Activated T-cell treated with anti-CD3 and anti-CD28 coated beads, Interleukin-2, amount 50 U/mL, for 24 hours (primary cell): Measurements from ENCODE around the gene PARD3.

Experiments
- DNase-seq: peaks from one replicate; pipeline ENCODE4 v3.0.0-alpha.2; 2020
- H3K27ac Mint-ChIP-seq: 2 replicates; pipeline ENCODE4 v1.8.0; 2020; ENCODE audit warnings: mild to moderate bottlenecking, mixed read lengths
- H3K27me3 Mint-ChIP-seq: 2 replicates; pipeline ENCODE4 v1.8.0; 2020; ENCODE audit warnings: mixed read lengths
- H3K36me3 Mint-ChIP-seq: 2 replicates; pipeline ENCODE4 v1.8.0; 2020; ENCODE audit warnings: low read depth, mixed read lengths
- H3K4me1 Mint-ChIP-seq: 2 replicates; pipeline ENCODE4 v1.8.0; 2020; ENCODE audit warnings: low read depth, mixed read lengths
- H3K4me3 Mint-ChIP-seq: 2 replicates; pipeline ENCODE4 v1.8.0; 2020; ENCODE audit warnings: mild to moderate bottlenecking, moderate library complexity, mixed read lengths
- H3K9me3 Mint-ChIP-seq: 2 replicates; pipeline ENCODE4 v1.8.0; 2020; ENCODE audit warnings: mixed read lengths

The PARD3 gene

GRCh38 chr10:34235164-34235832 lies 579.8 kb downstream of the PARD3 start:
- no peaks in the 10 kb centered on the region for H3K27me3 Mint-ChIP-seq
- H3K9me3 Mint-ChIP-seq, result no peaks in the 10 kb centered on the region
- no peaks in the 10 kb centered on the region for H3K4me1 Mint-ChIP-seq
- no peak overlapping the region for H3K27ac Mint-ChIP-seq
- H3K4me3 Mint-ChIP-seq, result no peak overlapping the region
- no peaks in the 10 kb centered on the region for H3K36me3 Mint-ChIP-seq
- DNase-seq, result no peak

DNA sequence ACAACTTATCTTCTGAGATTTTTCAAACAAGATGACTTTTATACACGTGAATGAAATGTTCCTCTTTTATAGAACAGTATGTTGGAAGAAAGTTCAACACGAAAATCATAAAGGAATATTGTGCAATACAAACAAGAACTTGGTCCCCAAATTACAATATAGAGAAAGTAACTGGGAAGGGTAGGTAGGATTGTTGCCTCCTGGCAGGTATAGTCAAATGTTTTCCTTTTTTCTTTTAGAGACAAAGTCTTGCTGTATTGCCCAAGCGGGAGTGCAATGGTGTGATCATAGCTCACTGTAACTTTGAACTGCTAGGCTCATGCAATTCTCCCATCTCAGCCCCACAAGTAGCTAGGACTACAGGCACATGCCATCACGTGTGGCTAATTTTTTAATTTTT lies 582.6 kb downstream of the PARD3 start:
- Mint-ChIP-seq H3K4me1 (no peaks in the 10 kb centered on the region), H3K9me3 (no peaks in the 10 kb centered on the region), H3K4me3 (no peak overlapping the region), H3K27ac (no peak overlapping the region), H3K27me3 (no peaks in the 10 kb centered on the region), H3K36me3 (no peaks in the 10 kb centered on the region)
- DNase-seq, result no peak

GRCh38 chr10:34231441-34232180 lies 583.5 kb downstream of the PARD3 start:
- no peaks in the 10 kb centered on the region for H3K4me1 Mint-ChIP-seq
- H3K36me3 Mint-ChIP-seq, result no peaks in the 10 kb centered on the region
- H3K4me3 Mint-ChIP-seq, result no peak overlapping the region
- H3K9me3 Mint-ChIP-seq, result peaks cover 3% of the 10 kb centered on the region
- no peaks in the 10 kb centered on the region for H3K27me3 Mint-ChIP-seq
- no peak for DNase-seq
- no peak overlapping the region for H3K27ac Mint-ChIP-seq

GRCh38 chr10:34229917-34230316 lies 585.2 kb downstream of the PARD3 start:
- DNase-seq, result no peak
- no peaks in the 10 kb centered on the region for H3K36me3 Mint-ChIP-seq
- H3K27ac Mint-ChIP-seq, result no peak overlapping the region
- H3K4me3 Mint-ChIP-seq, result no peak overlapping the region
- peaks cover 3% of the 10 kb centered on the region for H3K9me3 Mint-ChIP-seq
- no peaks in the 10 kb centered on the region for H3K4me1 Mint-ChIP-seq
- H3K27me3 Mint-ChIP-seq, result no peaks in the 10 kb centered on the region

GRCh38 chr10:34228066-34228465 lies 587.0 kb downstream of the PARD3 start:
- Mint-ChIP-seq H3K4me1 (no peaks in the 10 kb centered on the region), H3K4me3 (no peak overlapping the region), H3K36me3 (no peaks in the 10 kb centered on the region), H3K27me3 (no peaks in the 10 kb centered on the region), H3K9me3 (peaks cover 3% of the 10 kb centered on the region), H3K27ac (no peak overlapping the region)
- no peak for DNase-seq

GRCh38 chr10:34224639-34225038 lies 590.5 kb downstream of the PARD3 start:
- DNase-seq, result no peak
- Mint-ChIP-seq H3K27ac (no peak overlapping the region), H3K9me3 (peaks cover 3% of the 10 kb centered on the region), H3K4me1 (peaks cover 11% of the 10 kb centered on the region), H3K27me3 (no peaks in the 10 kb centered on the region), H3K36me3 (no peaks in the 10 kb centered on the region), H3K4me3 (no peak overlapping the region)

DNA sequence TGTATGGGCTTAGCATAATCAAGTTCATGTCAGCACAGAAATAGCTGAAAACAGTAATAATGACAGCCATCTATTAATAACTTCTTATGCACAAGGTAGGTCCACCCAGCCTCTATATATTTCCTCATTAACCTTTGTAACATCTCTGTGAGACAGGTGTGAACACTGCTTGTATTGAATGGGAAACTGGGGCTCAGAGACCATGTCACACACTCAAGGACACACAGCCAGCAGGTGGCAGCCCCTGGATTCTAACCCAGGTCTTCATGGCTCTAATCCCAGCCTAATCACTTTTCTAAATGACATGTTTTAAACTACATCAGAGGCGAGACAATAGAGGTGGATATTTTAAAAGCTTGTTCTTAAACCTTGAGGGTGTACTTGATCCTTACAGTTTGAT lies 591.4 kb downstream of the PARD3 start:
- Mint-ChIP-seq H3K9me3 (peaks cover 3% of the 10 kb centered on the region), H3K4me1 (peaks cover 16% of the 10 kb centered on the region), H3K36me3 (no peaks in the 10 kb centered on the region), H3K4me3 (no peak overlapping the region), H3K27ac (no peak overlapping the region), H3K27me3 (no peaks in the 10 kb centered on the region)
- no peak for DNase-seq

- Mint-ChIP-seq H3K36me3 (no peaks in the 10 kb centered on the region), H3K27me3 (no peaks in the 10 kb centered on the region), H3K27ac (no peak overlapping the region), H3K9me3 (peaks cover 3% of the 10 kb centered on the region), H3K4me1 (peaks cover 16% of the 10 kb centered on the region), H3K4me3 (no peak overlapping the region)
- no peak for DNase-seq
These were observed 592.7 kb downstream of the PARD3 start for GRCh38 chr10:34222359-34222758.

DNA sequence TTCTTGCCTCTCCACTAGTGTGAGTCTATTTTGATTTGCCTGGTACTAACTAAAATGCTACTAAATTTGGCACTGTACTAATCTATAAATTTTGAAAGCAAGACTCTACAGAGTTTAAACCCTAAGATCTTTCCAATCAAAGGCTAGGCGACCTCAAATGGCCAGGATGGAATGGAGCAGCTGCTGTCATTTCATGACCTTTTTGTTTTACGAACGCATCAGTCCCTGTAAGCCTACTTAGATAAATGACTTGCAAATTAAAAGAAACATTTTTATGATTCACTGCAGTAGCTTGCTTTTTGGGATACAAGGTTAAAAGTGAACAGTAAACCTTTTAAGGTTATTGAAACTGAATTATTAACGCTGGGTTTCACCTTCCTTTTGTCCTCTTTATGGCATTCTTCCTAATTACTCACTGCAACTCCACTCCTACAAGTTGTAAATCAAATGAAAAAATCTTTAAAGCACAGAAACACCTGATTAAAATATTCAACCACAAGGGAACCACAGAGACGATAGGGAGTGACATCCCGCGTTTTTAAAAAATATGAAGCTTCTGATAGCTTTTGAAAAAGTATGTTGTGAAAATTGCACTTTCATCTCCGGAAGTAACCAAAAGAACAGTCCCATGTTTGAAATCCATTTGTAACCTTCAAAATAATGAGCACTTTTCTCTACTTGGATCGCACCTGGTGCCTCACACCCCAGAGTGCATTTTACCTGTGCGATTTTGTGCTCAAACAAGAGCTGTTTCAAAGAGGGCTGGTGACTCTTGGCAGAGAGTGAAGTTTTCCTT lies 595.1 kb downstream of the PARD3 start:
- Mint-ChIP-seq H3K4me1 (peaks cover 16% of the 10 kb centered on the region), H3K9me3 (no peaks in the 10 kb centered on the region), H3K4me3 (no peak overlapping the region), H3K36me3 (no peaks in the 10 kb centered on the region), H3K27me3 (no peaks in the 10 kb centered on the region), H3K27ac (no peak overlapping the region)
- DNase-seq, result no peak

DNA sequence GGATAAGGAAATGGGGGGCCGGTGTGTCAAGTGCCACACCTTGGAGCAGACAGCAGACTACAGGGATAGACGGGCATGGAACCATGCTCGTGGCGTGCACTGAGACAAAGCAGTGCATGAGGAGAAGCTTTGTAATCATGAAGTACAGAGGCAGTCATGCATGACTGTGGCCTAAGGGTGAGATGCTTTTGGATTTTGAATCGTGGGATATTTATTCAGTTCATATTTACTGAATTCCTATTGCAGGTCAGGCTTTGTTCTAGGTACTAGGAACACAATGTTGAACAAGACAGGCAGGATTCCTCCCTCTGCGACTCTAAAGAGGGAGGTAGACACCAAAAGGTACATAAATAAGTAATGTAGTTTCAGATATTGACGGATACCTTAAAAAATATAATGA lies 597.6 kb downstream of the PARD3 start:
- Mint-ChIP-seq H3K36me3 (no peaks in the 10 kb centered on the region), H3K4me3 (no peak overlapping the region), H3K27ac (no peak overlapping the region), H3K4me1 (peaks cover 16% of the 10 kb centered on the region), H3K9me3 (no peaks in the 10 kb centered on the region), H3K27me3 (no peaks in the 10 kb centered on the region)
- no peak for DNase-seq

GRCh38 chr10:34216348-34216945 lies 598.6 kb downstream of the PARD3 start:
- no peak for DNase-seq
- Mint-ChIP-seq H3K4me1 (peaks cover 16% of the 10 kb centered on the region), H3K4me3 (no peak overlapping the region), H3K27ac (no peak overlapping the region), H3K36me3 (no peaks in the 10 kb centered on the region), H3K27me3 (no peaks in the 10 kb centered on the region), H3K9me3 (no peaks in the 10 kb centered on the region)

DNA sequence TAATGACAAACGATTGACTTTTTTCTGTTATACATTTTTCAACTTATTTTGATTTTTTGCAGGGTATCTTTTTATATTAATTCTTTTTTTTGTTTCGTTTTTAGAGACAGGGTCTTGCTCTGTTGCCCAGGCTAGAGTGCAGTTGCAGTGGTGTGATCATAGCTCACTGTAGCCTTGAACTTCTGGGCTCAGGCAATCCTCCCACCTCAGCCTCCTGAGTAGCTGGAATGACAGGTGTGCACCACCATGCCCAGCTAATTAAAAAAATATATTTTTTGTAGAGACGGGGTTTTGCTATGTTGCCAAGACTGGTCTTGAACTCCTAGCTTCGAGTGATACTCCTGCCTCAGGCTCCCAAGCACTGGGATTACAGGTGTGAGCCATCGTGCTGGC lies 601.3 kb downstream of the PARD3 start:
- Mint-ChIP-seq H3K36me3 (no peaks in the 10 kb centered on the region), H3K27ac (no peak overlapping the region), H3K9me3 (no peaks in the 10 kb centered on the region), H3K4me3 (no peak overlapping the region), H3K4me1 (no peaks in the 10 kb centered on the region), H3K27me3 (no peaks in the 10 kb centered on the region)
- no peak for DNase-seq

DNA sequence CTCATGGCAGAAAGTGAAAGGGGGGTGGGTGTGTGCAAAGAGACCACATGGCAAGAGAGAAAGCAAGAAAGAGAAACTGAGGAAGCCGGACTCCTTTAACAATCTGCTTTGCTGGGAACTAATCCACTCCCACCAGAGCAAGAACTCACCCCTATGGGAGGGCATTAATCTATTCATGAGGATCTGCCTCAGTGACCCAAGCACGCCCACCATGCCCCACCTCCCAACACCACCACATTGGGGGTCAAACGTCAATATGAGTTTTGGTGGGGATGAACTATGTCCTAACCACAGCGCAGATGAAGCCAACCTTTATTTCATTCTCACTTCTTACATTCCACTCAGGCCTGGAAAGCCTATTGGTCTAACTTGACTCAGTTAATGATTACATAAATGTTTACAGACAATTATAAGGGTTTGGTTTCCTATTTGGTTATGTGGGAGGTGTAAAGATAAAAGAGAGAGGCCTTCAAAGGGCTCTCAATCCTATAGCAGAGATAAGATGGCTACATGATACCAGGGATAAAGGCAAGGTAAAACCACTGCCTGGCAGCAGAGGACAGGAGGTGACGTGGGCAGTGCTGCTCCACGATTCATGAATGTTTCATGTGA lies 601.8 kb downstream of the PARD3 start:
- Mint-ChIP-seq H3K36me3 (no peaks in the 10 kb centered on the region), H3K4me3 (no peak overlapping the region), H3K27ac (no peak overlapping the region), H3K9me3 (no peaks in the 10 kb centered on the region), H3K27me3 (no peaks in the 10 kb centered on the region), H3K4me1 (no peaks in the 10 kb centered on the region)
- no peak for DNase-seq

GRCh38 chr10:34207343-34207742 lies 607.8 kb downstream of the PARD3 start:
- H3K27me3 Mint-ChIP-seq, result peaks cover 2% of the 10 kb centered on the region
- H3K4me1 Mint-ChIP-seq, result peaks cover 19% of the 10 kb centered on the region
- H3K9me3 Mint-ChIP-seq, result no peaks in the 10 kb centered on the region
- no peaks in the 10 kb centered on the region for H3K36me3 Mint-ChIP-seq
- H3K4me3 Mint-ChIP-seq, result no peak overlapping the region
- DNase-seq, result no peak
- no peak overlapping the region for H3K27ac Mint-ChIP-seq
